HepG2 (cell line): ENCODE results near the gene SRRT. TPM values are rescaled to one million over a fixed set of nuclear protein-coding genes. Genes with fewer than 3 reads are reported as not detected.
A peak's percentile ranks its signal among the peaks of the same experiment; 100 is the strongest.

ENCODE experiments used
- ATF4 ChIP-seq, 2 experiments: fragments of 450-650 bp in 1 of 2; sonication (generic) in 1 of 2; formaldehyde crosslinking; IDR thresholded peaks; 2 replicates each; pipeline versions ENCODE4 v1.5.0 to v1.8.0; 2020 to 2022; ENCODE audit warnings: mild to moderate bottlenecking in 1 of 2, missing genetic modification reagents in 1 of 2
- CC2D1A ChIP-seq: sonication (generic); formaldehyde crosslinking; IDR thresholded peaks from 2 replicates; pipeline ENCODE4 v1.8.1; 2023; ENCODE audit warnings: mild to moderate bottlenecking, missing genetic modification reagents
- FIP1L1 ChIP-seq: fragments of 200-400 bp; formaldehyde crosslinking; IDR thresholded peaks from 2 replicates; pipeline ENCODE4 v1.6.1; 2018; ENCODE audit warnings: low read depth, mild to moderate bottlenecking, low read length, moderate library complexity, borderline replicate concordance; ENCODE audit not compliant: insufficient read depth
- FOXP4 ChIP-seq: sonication (generic); formaldehyde crosslinking; IDR thresholded peaks from 2 replicates; pipeline ENCODE4 v1.4.0; 2020; ENCODE audit warnings: missing genetic modification reagents
- HOXA3 ChIP-seq: sonication (generic); formaldehyde crosslinking; IDR thresholded peaks from 2 replicates; pipeline ENCODE4 v1.5.0; 2020; ENCODE audit warnings: missing genetic modification reagents
- KAT7 ChIP-seq: IDR thresholded peaks from 2 replicates; pipeline ENCODE4 v1.6.1; 2018; ENCODE audit warnings: borderline replicate concordance, missing compliant biosample characterization
- MTF1 ChIP-seq: sonication (generic); formaldehyde crosslinking; IDR thresholded peaks from 2 replicates; pipeline ENCODE4 v1.5.0; 2020; ENCODE audit warnings: missing genetic modification reagents
- NFATC3 ChIP-seq: sonication (generic); formaldehyde crosslinking; IDR thresholded peaks from 2 replicates; pipeline ENCODE4 v1.5.1; 2020; ENCODE audit warnings: mild to moderate bottlenecking, missing genetic modification reagents
- PHF20 ChIP-seq: sonication (generic); formaldehyde crosslinking; IDR thresholded peaks from 2 replicates; pipeline ENCODE4 v1.5.0; 2020; ENCODE audit warnings: mild to moderate bottlenecking, missing genetic modification reagents
- ZBTB21 ChIP-seq: sonication (generic); formaldehyde crosslinking; IDR thresholded peaks from 2 replicates; pipeline ENCODE4 v1.4.0; 2020; ENCODE audit warnings: missing genetic modification reagents
- ZBTB3 ChIP-seq: sonication (generic); formaldehyde crosslinking; IDR thresholded peaks from 2 replicates; pipeline ENCODE4 v1.4.0; 2020; ENCODE audit warnings: low read depth, mild to moderate bottlenecking, moderate library complexity, missing genetic modification reagents, borderline replicate concordance
- ZHX1 ChIP-seq: sonication (generic); formaldehyde crosslinking; IDR thresholded peaks from 2 replicates; pipeline ENCODE4 v1.8.1; 2022; ENCODE audit warnings: low read depth, mild to moderate bottlenecking, missing genetic modification reagents
- ZNF280B ChIP-seq: sonication (generic); formaldehyde crosslinking; IDR thresholded peaks from 2 replicates; pipeline ENCODE4 v1.5.0; 2020; ENCODE audit warnings: missing genetic modification reagents, mild to moderate bottlenecking, borderline replicate concordance
- ZNF354B ChIP-seq: sonication (generic); formaldehyde crosslinking; IDR thresholded peaks from 2 replicates; pipeline ENCODE4 v1.8.0; 2022; ENCODE audit warnings: mild to moderate bottlenecking, missing genetic modification reagents
- ZNF44 ChIP-seq: sonication (generic); formaldehyde crosslinking; IDR thresholded peaks from 2 replicates; pipeline ENCODE4 v1.5.1; 2020; ENCODE audit warnings: mild to moderate bottlenecking, missing genetic modification reagents
- ZNF784 ChIP-seq: sonication (generic); formaldehyde crosslinking; IDR thresholded peaks from 2 replicates; pipeline ENCODE4 v1.5.1; 2020; ENCODE audit warnings: missing genetic modification reagents, mild to moderate bottlenecking, borderline replicate concordance
- ZSCAN29 ChIP-seq: sonication (generic); formaldehyde crosslinking; conservative IDR thresholded peaks from 2 replicates; pipeline ENCODE4 v1.4.0; 2020; ENCODE audit warnings: mild to moderate bottlenecking, missing genetic modification reagents
- polyA plus RNA-seq, 8 experiments: library from polyadenylated mRNA; depleted of rRNA in 3 of 8; stranded (reverse) in 7 of 8; unstranded in 1 of 8; fragments of >200 nt; fragmentation: Illumina TruSeq in 4 of 8; extraction: Trizol in 4 of 8; gene quantifications; 2 replicates each; pipeline versions ENCODE4 v1.2.1 to v1.2.3, GENCODE V29; 2011 to 2016; ENCODE audit warnings: low read depth in 4 of 8, missing spikeins in 1 of 8, mixed read lengths in 1 of 8; ENCODE audit not compliant: insufficient read depth in 1 of 8
- total RNA-seq, 5 experiments: library from RNA; depleted of rRNA; stranded (reverse); fragments of >200 nt; fragmentation: Illumina TruSeq; extraction: Trizol; gene quantifications; 2 replicates each; pipeline ENCODE4 v1.2.3, GENCODE V29; 2016; ENCODE audit warnings: low read depth in 1 of 5

Gene SRRT
- total and polyA plus RNA-seq, 2 of the 13 experiments (the other 11 are each of a cell fraction or from before 2014, with no cell fraction given): 26.2 to 106 TPM

GRCh38 chr7:100852048-100852872, 22.6 kb upstream of the SRRT start, which contains the start of gene SLC12A9 (continued):
- TF ChIP-seq ZHX1 (CRISPR knock-in tag) (0 out of 2 replicates have a peak, but pooled peaks have one; percentile 26), FIP1L1 (no peak), ZNF280B (CRISPR knock-in tag) (peak; percentile 73; the same call in 1 of the 2 replicates), NFATC3 (CRISPR knock-in tag) (no peak), ZBTB21 (CRISPR knock-in tag) (no peak), HOXA3 (CRISPR knock-in tag) (no peak), MTF1 (CRISPR knock-in tag) (no peak), ZNF44 (CRISPR knock-in tag) (peak; percentile 29; the same call in 1 of the 2 replicates), ZNF784 (CRISPR knock-in tag) (no peak; the same call in 1 of the 2 replicates), PHF20 (peak; percentile 66), ZBTB3 (CRISPR knock-in tag) (no peak), ZSCAN29 (CRISPR knock-in tag) (no peak), ZNF354B (no peak), FOXP4 (CRISPR knock-in tag) (0 out of 2 replicates have a peak, but pooled peaks have one; percentile 16), KAT7 (CRISPR knock-in tag) (0 out of 2 replicates have a peak, but pooled peaks have one; percentile 47), CC2D1A (no peak), ATF4 (CRISPR knock-in tag; IDR thresholded peaks at IDR 0.05) (0 out of 4 replicates have a peak, but pooled peaks of 1 of the 2 experiments have one; percentile 44)
